ENCODE measurements around the gene PDZD2.
A peak's percentile ranks its signal among the peaks of the same experiment; 100 is the strongest.

PDZD2 gene

GRCh38 chr5:31605920-31606319 is 33.0 kb upstream of the PDZD2 start:
- no peak for DNase-seq (ENCODE audit: low read depth)
- H3K4me3 ChIP-seq (ENCODE audit: control insufficient read depth, low read depth, low read length), result no peak overlapping the region
- TF ChIP-seq CTCF (conservative IDR thresholded peaks at IDR 0.05; ENCODE audit: control insufficient read depth, insufficient read depth, low read depth, low read length), result no peak

- TF ChIP-seq CTCF (conservative IDR thresholded peaks at IDR 0.05; ENCODE audit: control insufficient read depth, insufficient read depth, low read depth, low read length), result no peak
- DNase-seq (ENCODE audit: low read depth), result no peak
- no peak overlapping the region for H3K4me3 ChIP-seq (ENCODE audit: control insufficient read depth, low read depth, low read length)
Observed at GRCh38 chr5:31607546-31607945, 31.4 kb upstream of the PDZD2 start.

GRCh38 chr5:31611002-31611401 is 27.9 kb upstream of the PDZD2 start:
- no peak for TF ChIP-seq CTCF (conservative IDR thresholded peaks at IDR 0.05; ENCODE audit: control insufficient read depth, insufficient read depth, low read depth, low read length)
- DNase-seq (ENCODE audit: low read depth), result no peak

GRCh38 chr5:31613651-31614050 is 25.3 kb upstream of the PDZD2 start:
- DNase-seq (ENCODE audit: low read depth), result no peak
- H3K4me3 ChIP-seq (ENCODE audit: control insufficient read depth, low read depth, low read length), result no peak overlapping the region
- no peak for TF ChIP-seq CTCF (conservative IDR thresholded peaks at IDR 0.05; ENCODE audit: control insufficient read depth, insufficient read depth, low read depth, low read length)

More at GRCh38 chr5:31611002-31611401, 27.9 kb upstream of the PDZD2 start:
- no peak overlapping the region for H3K4me3 ChIP-seq (ENCODE audit: control insufficient read depth, low read depth, low read length)

- H3K4me3 ChIP-seq (ENCODE audit: control insufficient read depth, low read depth, low read length), result no peak overlapping the region
- no peak for TF ChIP-seq CTCF (conservative IDR thresholded peaks at IDR 0.05; ENCODE audit: control insufficient read depth, insufficient read depth, low read depth, low read length)
- peak; percentile 17 for DNase-seq (ENCODE audit: low read depth)
Observed at GRCh38 chr5:31614151-31615020, 24.5 kb upstream of the PDZD2 start.

- no peak for DNase-seq (ENCODE audit: low read depth)
- H3K4me3 ChIP-seq (ENCODE audit: control insufficient read depth, low read depth, low read length), result no peak overlapping the region
- no peak for TF ChIP-seq CTCF (conservative IDR thresholded peaks at IDR 0.05; ENCODE audit: control insufficient read depth, insufficient read depth, low read depth, low read length)
Observed at GRCh38 chr5:31617867-31618266, 21.1 kb upstream of the PDZD2 start.
